ENCODE measurements around the gene FASTKD1.

Gene FASTKD1

GRCh38 chr2:169495310-169495928 is 78.2 kb downstream of the FASTKD1 start:
- no peak for DNase-seq

- no peak for DNase-seq
Observed at GRCh38 chr2:169493360-169493759, 80.3 kb downstream of the FASTKD1 start.

- no peak for DNase-seq
Observed at GRCh38 chr2:169491378-169491777, 82.3 kb downstream of the FASTKD1 start.

GRCh38 chr2:169490834-169491233 is 82.8 kb downstream of the FASTKD1 start:
- no peak for DNase-seq

GRCh38 chr2:169486487-169486886 is 87.2 kb downstream of the FASTKD1 start:
- DNase-seq: no peak

- DNase-seq: no peak
Observed at GRCh38 chr2:169485650-169486138, 88.0 kb downstream of the FASTKD1 start.

GRCh38 chr2:169480079-169480465 is 93.6 kb downstream of the FASTKD1 start:
- no peak for DNase-seq

Data from NCI-H774 (cell line).